Activated naive CD4-positive, alpha-beta T cell treated with anti-CD3 and anti-CD28 coated beads for 36 hours (primary cell): ENCODE measurements around the gene SERPINA5. TPM values are rescaled to one million over a fixed set of nuclear protein-coding genes. Genes with fewer than 3 reads are reported as not detected.
"Not testable (repeated sequence)": the region's sequence is repeated elsewhere in the genome, so short reads cannot be mapped to it uniquely, and the experiment has no call there.

ENCODE experiments used
- CTCF ChIA-PET: fragments of 350-600 bp; sonication (Branson Sonifier 250); formaldehyde crosslinking; loops from one replicate; lab custom pipeline; 2021; ENCODE audit warnings: antibody characterized with exemption; lab: Charles Lee
- DNase-seq: peaks from one replicate; pipeline ENCODE4 v3.0.0-alpha.2; 2020
- H3K27ac Mint-ChIP-seq: one replicate; pipeline ENCODE4 v1.8.0; 2021; ENCODE audit warnings: mild to moderate bottlenecking, mixed read lengths
- H3K27me3 Mint-ChIP-seq: one replicate; pipeline ENCODE4 v1.8.0; 2021; ENCODE audit warnings: low read depth, mixed read lengths
- H3K36me3 Mint-ChIP-seq: one replicate; pipeline ENCODE4 v1.8.0; 2021; ENCODE audit warnings: low read depth, mixed read lengths
- H3K4me1 Mint-ChIP-seq: one replicate; pipeline ENCODE4 v1.8.0; 2021; ENCODE audit warnings: low read depth, mixed read lengths
- H3K4me3 Mint-ChIP-seq: one replicate; pipeline ENCODE4 v1.8.0; 2021; ENCODE audit warnings: mild to moderate bottlenecking, moderate library complexity, mixed read lengths
- H3K9me3 Mint-ChIP-seq: one replicate; pipeline ENCODE4 v1.8.0; 2021; ENCODE audit warnings: mixed read lengths
- intact Hi-C: fragments of 100-400 bp; cut with micrococcal nuclease; formaldehyde crosslinking; loops from one replicate; pipeline ENCODE4 v1.15.1; 2023
- total RNA-seq, 2 experiments: library from RNA; stranded (reverse); gene quantifications; one replicate each; pipeline ENCODE4 v1.2.3, GENCODE V29; 2021

SERPINA5 gene
- total RNA-seq, 2 experiments from 2014 or later: not detected

GRCh38 chr14:94624537-94625352, 43.5 kb downstream of the SERPINA5 start:
- Mint-ChIP-seq H3K4me1 (no peaks in the 10 kb centered on the region), H3K36me3 (no peaks in the 10 kb centered on the region), H3K9me3 (peaks cover 3% of the 10 kb centered on the region), H3K27ac (no peak overlapping the region), H3K4me3 (no peak overlapping the region), H3K27me3 (peaks cover 2% of the 10 kb centered on the region)
- intact Hi-C loops: no loop called here
- CTCF ChIA-PET: no interaction called here
- DNase-seq: no peak

GRCh38 chr14:94625353-94625635, 44.1 kb downstream of the SERPINA5 start:
- H3K4me1 Mint-ChIP-seq: no peaks in the 10 kb centered on the region

DNA sequence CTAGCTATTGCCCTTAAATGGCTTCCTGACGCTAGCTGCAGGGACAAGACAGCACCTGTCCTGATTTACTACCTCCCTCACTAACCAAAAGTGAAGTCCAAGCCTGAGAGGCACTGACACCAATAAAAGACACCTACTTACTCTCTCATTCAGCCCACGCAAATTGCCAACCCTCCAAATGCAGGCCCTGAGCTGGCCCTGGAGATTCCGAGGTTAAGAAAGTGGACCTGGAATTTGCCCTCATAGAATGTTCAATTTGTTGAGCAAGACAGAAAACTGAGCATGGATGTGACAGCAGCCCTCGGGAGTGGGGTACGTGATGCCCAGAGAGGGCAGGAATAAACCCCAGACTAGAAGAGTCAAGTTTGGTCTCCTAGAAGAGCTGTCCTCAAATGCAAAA, 47.4 kb downstream of the SERPINA5 start:
- H3K9me3 Mint-ChIP-seq: no peaks in the 10 kb centered on the region
- no peaks in the 10 kb centered on the region for H3K4me1 Mint-ChIP-seq
- H3K27ac Mint-ChIP-seq: no peak overlapping the region
- no peak for DNase-seq
- H3K4me3 Mint-ChIP-seq: no peak overlapping the region
- intact Hi-C loops: no loop called here
- H3K27me3 Mint-ChIP-seq: peaks cover 11% of the 10 kb centered on the region
- CTCF ChIA-PET: no interaction called here
- H3K36me3 Mint-ChIP-seq: no peaks in the 10 kb centered on the region

More at GRCh38 chr14:94625353-94625635, 44.1 kb downstream of the SERPINA5 start:
- no peak overlapping the region for H3K27ac Mint-ChIP-seq
- no peaks in the 10 kb centered on the region for H3K9me3 Mint-ChIP-seq
- intact Hi-C loops: no loop called here
- no peak for DNase-seq
- peaks cover 2% of the 10 kb centered on the region for H3K27me3 Mint-ChIP-seq
- H3K4me3 Mint-ChIP-seq: no peak overlapping the region
- no peaks in the 10 kb centered on the region for H3K36me3 Mint-ChIP-seq
- CTCF ChIA-PET: no interaction called here

DNA sequence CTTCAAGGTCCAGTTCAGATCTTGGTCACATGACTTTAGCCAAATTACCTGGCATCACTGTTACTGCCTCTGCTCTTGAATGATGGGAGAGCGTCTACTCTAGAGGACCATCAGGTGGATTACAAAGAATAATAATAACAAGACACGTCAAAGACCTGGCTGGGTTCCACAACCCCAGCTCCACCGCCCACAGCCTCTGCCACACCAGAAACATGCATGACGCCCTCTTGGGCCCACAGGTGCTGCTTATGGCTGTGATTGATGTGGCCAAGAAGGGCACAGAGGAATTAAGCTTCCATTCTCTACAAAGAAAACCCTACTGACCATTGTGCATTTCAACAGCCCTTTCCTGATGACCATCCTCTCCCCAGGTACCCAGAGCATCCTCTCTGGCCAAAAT, 49.2 kb downstream of the SERPINA5 start:
- Mint-ChIP-seq H3K27ac (no peak overlapping the region), H3K4me1 (no peaks in the 10 kb centered on the region), H3K27me3 (peaks cover 11% of the 10 kb centered on the region), H3K9me3 (no peaks in the 10 kb centered on the region), H3K36me3 (no peaks in the 10 kb centered on the region), H3K4me3 (no peak overlapping the region)
- intact Hi-C loops: no loop called here
- CTCF ChIA-PET: no interaction called here
- no peak for DNase-seq

GRCh38 chr14:94631050-94631449, 49.8 kb downstream of the SERPINA5 start:
- CTCF ChIA-PET: no interaction called here
- Mint-ChIP-seq H3K9me3 (no peaks in the 10 kb centered on the region), H3K4me3 (no peak overlapping the region), H3K36me3 (no peaks in the 10 kb centered on the region), H3K4me1 (no peaks in the 10 kb centered on the region), H3K27ac (no peak overlapping the region), H3K27me3 (peaks cover 11% of the 10 kb centered on the region)
- no peak for DNase-seq
- intact Hi-C loops: no loop called here

GRCh38 chr14:94631536-94632304, 50.5 kb downstream of the SERPINA5 start:
- Mint-ChIP-seq H3K9me3 (no peaks in the 10 kb centered on the region), H3K36me3 (no peaks in the 10 kb centered on the region), H3K4me1 (no peaks in the 10 kb centered on the region), H3K27ac (no peak overlapping the region), H3K4me3 (no peak overlapping the region), H3K27me3 (peaks cover 11% of the 10 kb centered on the region)
- DNase-seq: no peak
- intact Hi-C loops: no loop called here
- CTCF ChIA-PET: no interaction called here

DNA sequence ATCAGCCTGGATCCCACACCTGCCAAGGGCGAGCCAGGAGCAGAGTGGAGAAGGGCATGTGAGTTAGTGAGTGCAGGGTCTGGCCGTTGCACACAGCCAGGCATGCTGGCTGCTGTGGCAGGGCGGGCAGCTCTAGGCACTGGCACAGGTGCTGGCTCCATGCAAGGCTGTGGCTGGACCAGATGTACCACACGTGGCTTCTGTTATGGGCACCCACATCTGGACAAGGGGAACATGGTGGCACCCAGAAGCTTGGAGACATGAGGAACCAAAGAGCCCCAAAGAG, 51.0 kb downstream of the SERPINA5 start:
- Mint-ChIP-seq H3K27ac (no peak overlapping the region), H3K36me3 (no peaks in the 10 kb centered on the region), H3K9me3 (no peaks in the 10 kb centered on the region), H3K4me3 (no peak overlapping the region), H3K27me3 (peaks cover 11% of the 10 kb centered on the region), H3K4me1 (no peaks in the 10 kb centered on the region)
- intact Hi-C loops: no loop called here
- CTCF ChIA-PET: no interaction called here
- DNase-seq: no peak

DNA sequence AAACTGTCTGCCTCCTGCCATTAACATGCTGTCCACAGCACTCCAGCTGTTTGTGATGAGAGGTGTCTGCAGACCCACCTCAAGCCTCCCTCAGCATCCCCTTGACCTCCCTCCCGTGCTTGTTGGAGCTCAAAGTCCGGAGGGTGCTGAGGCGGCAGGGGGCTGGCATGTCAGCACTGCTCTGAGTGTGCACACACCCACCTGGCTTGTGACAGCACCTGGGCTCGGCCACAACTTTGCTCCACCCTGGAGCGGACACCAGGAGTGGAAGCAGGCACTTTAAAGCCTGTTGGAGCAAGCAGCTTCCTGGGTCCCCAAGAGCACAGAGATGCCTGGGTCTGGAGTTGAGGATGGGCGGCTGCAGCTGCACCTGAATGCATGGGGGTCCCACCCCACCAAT, 51.9 kb downstream of the SERPINA5 start:
- CTCF ChIA-PET: no interaction called here
- intact Hi-C loops: no loop called here
- H3K36me3 Mint-ChIP-seq: no peaks in the 10 kb centered on the region

DNA sequence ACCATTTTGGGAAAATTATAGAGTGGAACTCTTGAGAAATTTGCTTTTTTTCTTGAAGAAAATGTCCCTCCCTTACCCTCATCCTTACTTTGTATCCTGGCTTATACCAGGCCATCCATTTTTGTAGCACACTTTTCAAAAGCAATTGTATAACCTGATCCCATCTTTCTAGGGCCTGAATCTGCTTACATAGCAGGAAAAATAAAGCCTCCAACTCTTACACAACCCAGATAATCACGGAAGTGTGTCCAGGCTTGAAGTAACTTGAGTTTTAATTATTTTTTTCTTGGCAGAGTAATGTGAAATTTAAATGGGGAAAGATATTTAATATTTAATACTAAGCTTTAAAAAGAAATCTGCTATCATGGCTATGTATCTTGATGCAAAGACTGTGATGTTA, 53.9 kb downstream of the SERPINA5 start:
- peaks cover 12% of the 10 kb centered on the region for H3K27me3 Mint-ChIP-seq
- no peaks in the 10 kb centered on the region for H3K9me3 Mint-ChIP-seq
- DNase-seq: no peak
- H3K27ac Mint-ChIP-seq: no peak overlapping the region
- H3K4me1 Mint-ChIP-seq: no peaks in the 10 kb centered on the region
- intact Hi-C loops: no loop called here
- CTCF ChIA-PET: no interaction called here
- no peak overlapping the region for H3K4me3 Mint-ChIP-seq
- no peaks in the 10 kb centered on the region for H3K36me3 Mint-ChIP-seq

More for the DNA sequence above, 51.9 kb downstream of the SERPINA5 start:
- H3K27ac Mint-ChIP-seq: no peak overlapping the region
- no peaks in the 10 kb centered on the region for H3K9me3 Mint-ChIP-seq
- no peaks in the 10 kb centered on the region for H3K4me1 Mint-ChIP-seq
- peaks cover 11% of the 10 kb centered on the region for H3K27me3 Mint-ChIP-seq
- H3K4me3 Mint-ChIP-seq: no peak overlapping the region
- no peak for DNase-seq

- no peak overlapping the region for H3K4me3 Mint-ChIP-seq
- no peaks in the 10 kb centered on the region for H3K9me3 Mint-ChIP-seq
- intact Hi-C loops: no loop called here
- CTCF ChIA-PET: no interaction called here
- H3K27me3 Mint-ChIP-seq: peaks cover 4% of the 10 kb centered on the region
- H3K36me3 Mint-ChIP-seq: no peaks in the 10 kb centered on the region
- no peaks in the 10 kb centered on the region for H3K4me1 Mint-ChIP-seq
- H3K27ac Mint-ChIP-seq: no peak overlapping the region
- no peak for DNase-seq
Measured at GRCh38 chr14:94636744-94637412, 55.7 kb downstream of the SERPINA5 start.

DNA sequence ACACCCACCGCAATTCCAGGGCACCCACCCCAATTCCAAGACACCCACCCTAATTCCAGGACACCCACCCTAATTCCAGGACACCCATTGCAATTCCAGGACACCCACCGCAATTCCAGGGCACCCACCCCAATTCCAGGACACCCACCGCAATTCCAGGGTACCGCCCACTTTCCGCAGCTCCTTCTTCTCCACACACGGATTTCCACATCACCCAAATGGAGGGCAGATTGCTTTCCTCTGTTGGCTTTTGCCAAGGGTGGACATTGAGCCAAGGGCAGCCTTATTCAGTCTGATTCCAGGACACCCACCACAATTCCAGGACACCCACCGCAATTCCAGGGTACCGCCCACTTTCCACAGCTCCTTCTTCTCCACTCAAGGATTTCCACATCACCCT, 56.6 kb downstream of the SERPINA5 start:
- H3K9me3 Mint-ChIP-seq, H3K27me3 Mint-ChIP-seq, DNase-seq, CTCF ChIA-PET, intact Hi-C loops, H3K4me3 Mint-ChIP-seq, H3K36me3 Mint-ChIP-seq, H3K27ac Mint-ChIP-seq, H3K4me1 Mint-ChIP-seq: not testable (repeated sequence)

- intact Hi-C loops: no loop called here
- no peaks in the 10 kb centered on the region for H3K36me3 Mint-ChIP-seq
- peaks cover 3% of the 10 kb centered on the region for H3K27me3 Mint-ChIP-seq
- no peaks in the 10 kb centered on the region for H3K4me1 Mint-ChIP-seq
- CTCF ChIA-PET: no interaction called here
- no peak for DNase-seq
- H3K4me3 Mint-ChIP-seq: no peak overlapping the region
- no peaks in the 10 kb centered on the region for H3K9me3 Mint-ChIP-seq
- no peak overlapping the region for H3K27ac Mint-ChIP-seq
Measured at GRCh38 chr14:94638339-94638738, 57.1 kb downstream of the SERPINA5 start.
